Effector CD4-positive, alpha-beta T cell (primary cell): Measurements from ENCODE around the gene TNFRSF11A.

Source experiments
- DNase-seq: peaks from one replicate; pipeline ENCODE4 v3.0.0-alpha.2; 2020

The TNFRSF11A gene

GRCh38 chr18:62325806-62326645 lies 916 bp downstream of the TNFRSF11A start:
- DNase-seq: no peak

GRCh38 chr18:62326646-62327348 lies 1.7 kb downstream of the TNFRSF11A start:
- DNase-seq: no peak

GRCh38 chr18:62327977-62328376 lies 2.9 kb downstream of the TNFRSF11A start:
- no peak for DNase-seq

- DNase-seq: no peak
Measured at GRCh38 chr18:62328586-62329525, 3.7 kb downstream of the TNFRSF11A start.

- no peak for DNase-seq
Measured at GRCh38 chr18:62329691-62330454, 4.8 kb downstream of the TNFRSF11A start.

GRCh38 chr18:62330650-62331049 lies 5.5 kb downstream of the TNFRSF11A start:
- DNase-seq: no peak

GRCh38 chr18:62331581-62332356 lies 6.7 kb downstream of the TNFRSF11A start:
- DNase-seq: no peak

- DNase-seq: no peak
Measured at GRCh38 chr18:62332431-62332830, 7.3 kb downstream of the TNFRSF11A start.

GRCh38 chr18:62332964-62333695 lies 8.0 kb downstream of the TNFRSF11A start:
- DNase-seq: no peak

- no peak for DNase-seq
Measured at GRCh38 chr18:62334120-62334519, 9.0 kb downstream of the TNFRSF11A start.

GRCh38 chr18:62335494-62335893 lies 10.4 kb downstream of the TNFRSF11A start:
- no peak for DNase-seq

GRCh38 chr18:62336618-62337017 lies 11.5 kb downstream of the TNFRSF11A start:
- no peak for DNase-seq

GRCh38 chr18:62337336-62337735 lies 12.2 kb downstream of the TNFRSF11A start:
- DNase-seq: no peak

- DNase-seq: no peak
Measured at GRCh38 chr18:62338446-62339105, 13.5 kb downstream of the TNFRSF11A start.

- DNase-seq: no peak
Measured at GRCh38 chr18:62339106-62339988, 14.2 kb downstream of the TNFRSF11A start.

- DNase-seq: no peak
Measured at GRCh38 chr18:62340996-62341395, 15.9 kb downstream of the TNFRSF11A start.

- DNase-seq: no peak
Measured at GRCh38 chr18:62341473-62341872, 16.4 kb downstream of the TNFRSF11A start.

GRCh38 chr18:62342884-62343283 lies 17.8 kb downstream of the TNFRSF11A start:
- DNase-seq: no peak

GRCh38 chr18:62343316-62343715 lies 18.2 kb downstream of the TNFRSF11A start:
- DNase-seq: no peak
